ENCODE measurements around the gene PC.

DNA sequence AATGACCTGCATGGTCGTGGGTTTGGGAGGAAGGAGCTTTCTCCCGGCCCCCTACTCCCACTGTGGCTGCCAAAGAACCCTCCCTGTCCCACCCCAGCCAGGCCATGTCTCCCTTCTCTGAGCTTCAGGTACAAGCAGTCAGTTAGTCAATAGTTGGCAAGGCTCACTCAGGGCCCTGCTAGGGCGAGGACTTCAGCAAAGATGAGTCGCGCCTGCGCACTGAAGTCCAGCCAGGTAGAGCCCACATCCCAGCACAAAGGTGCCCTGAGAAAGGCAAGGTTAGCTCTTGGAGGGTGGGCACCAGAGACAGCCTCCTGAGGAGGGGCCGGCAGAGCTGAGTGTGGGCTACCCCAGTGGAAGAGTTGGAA lies 28.0 kb upstream of the PC start:
- TF ChIP-seq YY1 (IDR thresholded peaks at IDR 0.05; ENCODE audit: insufficient read depth, insufficient read length) (no peak), ZNF274 (IDR thresholded peaks at IDR 0.05; ENCODE audit: low read depth, low read length) (no peak)
